PC-3 (cell line): Measurements from ENCODE around the gene JMJD7. TPM values are rescaled to one million over a fixed set of nuclear protein-coding genes. Genes with fewer than 3 reads are reported as not detected.

Experiments
- ATAC-seq: fragments of 200-7000 bp; cut with Tn5 transposase; 2 replicates; pipeline ENCODE4 v1.9.1; 2020; ENCODE audit warnings: mild to moderate bottlenecking, moderate library complexity
- BruUV-seq: library from RNA; stranded (reverse); fragments of 400-500 nt; replicated peaks from 2 replicates; lab custom pipeline; 2021; lab: Mats Ljungman, UMichigan
- CTCF ChIA-PET: fragments of 300-600 bp; sonication (Branson Sonifier 250); formaldehyde crosslinking; loops from one replicate; lab custom pipeline; 2022; ENCODE audit warnings: antibody characterized with exemption; lab: Charles Lee
- POLR2A ChIA-PET: fragments of 300-600 bp; sonication (Branson Sonifier 250); formaldehyde crosslinking; loops from one replicate; lab custom pipeline; 2022; ENCODE audit warnings: antibody characterized with exemption; ENCODE audit not compliant: unreplicated experiment; lab: Charles Lee
- DNase-seq: peaks from one replicate; pipeline ENCODE4 v3.0.0-alpha.2; 2015
- H2AFZ ChIP-seq: fragments of 300-600 bp; sonication (generic); 2 replicates; pipeline ENCODE4 v1.6.0; 2016; ENCODE audit warnings: antibody characterized with exemption, low read length
- H3F3A ChIP-seq: fragments of 300-600 bp; sonication (generic); one replicate; pipeline ENCODE4 v1.6.0; 2017; ENCODE audit warnings: antibody characterized with exemption, low read length, control low read depth, mild to moderate bottlenecking; ENCODE audit not compliant: unreplicated experiment
- H3K27ac ChIP-seq: fragments of 300-600 bp; sonication (generic); 2 replicates; pipeline ENCODE4 v1.5.1; 2016; ENCODE audit warnings: mild to moderate bottlenecking, low read length
- H3K27me3 ChIP-seq: fragments of 300-600 bp; sonication (generic); 2 replicates; pipeline ENCODE4 v1.6.1; 2016; ENCODE audit warnings: low read length, mixed read lengths
- H3K36me3 ChIP-seq: fragments of 300-600 bp; sonication (generic); 2 replicates; pipeline ENCODE4 v1.6.1; 2016; ENCODE audit warnings: low read depth, mixed run types, low read length, mixed read lengths
- H3K4me1 ChIP-seq: fragments of 300-600 bp; sonication (generic); 2 replicates; pipeline ENCODE4 v1.5.1; 2016; ENCODE audit warnings: low read length; ENCODE audit not compliant: insufficient read depth
- H3K4me2 ChIP-seq: fragments of 300-600 bp; sonication (generic); 2 replicates; pipeline ENCODE4 v1.6.0; 2016; ENCODE audit warnings: low read length
- H3K4me3 ChIP-seq: fragments of 300-600 bp; sonication (generic); 2 replicates; pipeline ENCODE4 v1.5.1; 2016; ENCODE audit warnings: mild to moderate bottlenecking, low read length, mixed read lengths
- H3K79me2 ChIP-seq: fragments of 300-600 bp; sonication (generic); 2 replicates; pipeline ENCODE4 v1.6.1; 2017; ENCODE audit warnings: low read length, mixed read lengths
- H3K9ac ChIP-seq: fragments of 300-600 bp; sonication (generic); 2 replicates; pipeline ENCODE4 v1.6.0; 2016; ENCODE audit warnings: mild to moderate bottlenecking, low read length
- H3K9me2 ChIP-seq: fragments of 300-600 bp; sonication (generic); replicated peaks from 2 replicates; pipeline ENCODE4 v1.6.1; 2016; ENCODE audit warnings: mixed run types, low read length, mixed read lengths
- H3K9me3 ChIP-seq: fragments of 300-600 bp; sonication (generic); 2 replicates; pipeline ENCODE4 v1.6.1; 2016; ENCODE audit warnings: low read length, mixed read lengths
- H4K20me1 ChIP-seq: fragments of 300-600 bp; sonication (generic); 2 replicates; pipeline ENCODE4 v1.6.1; 2016; ENCODE audit warnings: low read length, mixed read lengths
- CTCF ChIP-seq: fragments of 300-600 bp; sonication (generic); conservative IDR thresholded peaks from 2 replicates; pipeline ENCODE4 v1.5.1; 2017; ENCODE audit warnings: antibody characterized with exemption, low read depth, mild to moderate bottlenecking, low read length
- EZH2 ChIP-seq: fragments of 300-600 bp; sonication (generic); IDR thresholded peaks from one replicate; pipeline ENCODE4 v1.6.1; 2017; ENCODE audit warnings: antibody characterized with exemption, mild to moderate bottlenecking, low read length; ENCODE audit not compliant: unreplicated experiment
- EZH2phosphoT487 ChIP-seq: fragments of 300-600 bp; sonication (generic); IDR thresholded peaks from 2 replicates; pipeline ENCODE4 v1.6.1; 2018; ENCODE audit warnings: mild to moderate bottlenecking, antibody characterized with exemption, low read length, borderline replicate concordance
- intact Hi-C: fragments of 100-400 bp; cut with micrococcal nuclease; formaldehyde crosslinking; loops from 2 replicates; pipeline ENCODE4 v1.9.0; 2023
- total RNA-seq: library from RNA; depleted of rRNA; stranded (reverse); fragments of >200 nt; gene quantifications from 2 replicates; pipeline ENCODE4 v1.2.3, GENCODE V29; 2014

JMJD7 gene
- total RNA-seq, 1 experiment from 2014 or later, result 13.7 TPM

DNA sequence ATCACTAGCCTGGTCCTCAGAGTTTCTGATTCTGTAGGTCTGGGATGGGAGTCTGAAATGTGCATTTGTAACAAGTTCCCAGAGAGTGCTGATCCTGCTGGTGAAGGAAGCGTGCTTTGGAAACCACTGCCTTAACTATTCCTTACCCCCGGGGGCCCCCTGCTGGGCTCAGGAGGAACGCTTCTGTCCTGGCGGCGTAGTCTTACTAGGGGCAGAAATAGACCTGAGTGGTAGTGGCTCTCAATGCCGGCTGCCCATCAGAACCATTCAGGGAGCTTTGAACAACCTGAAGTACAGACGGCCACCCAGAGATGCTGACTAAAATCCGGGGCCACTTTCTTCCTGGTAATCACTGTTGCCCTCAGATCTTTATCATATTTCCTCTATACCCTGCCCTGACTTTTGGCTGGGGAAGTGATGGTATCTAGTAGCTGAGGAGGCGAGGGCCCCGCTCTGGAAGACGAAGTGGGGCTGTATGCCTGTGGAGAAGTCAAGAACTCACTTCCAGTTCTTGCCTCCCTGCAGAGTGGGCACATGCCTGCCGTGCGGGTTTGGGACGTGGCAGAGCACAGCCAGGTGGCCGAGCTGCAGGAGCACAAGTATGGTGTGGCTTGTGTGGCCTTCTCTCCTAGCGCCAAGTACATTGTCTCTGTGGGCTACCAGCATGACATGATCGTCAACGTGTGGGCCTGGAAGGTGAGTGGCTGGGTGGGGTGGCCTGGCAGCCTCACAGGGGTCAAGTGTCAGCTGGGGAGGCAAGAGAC is 16.3 kb upstream of the JMJD7 start:
- TF ChIP-seq EZH2, result no peak
- peak; percentile 94 for TF ChIP-seq CTCF
- CTCF ChIA-PET, result interaction anchor here (0.7 to 4.0 kb wide), 2 partner anchors 38 to 41 kb away, joined by 3 to 76 read pairs; partner anchors contain the start of gene MAPKBP1
- intact Hi-C loops, result loop anchor here (1.0 to 5.0 kb wide), 3 partner anchors 39 to 209 kb away; no protein-coding TSS in a partner anchor
- no peaks in the 10 kb centered on the region for H3K79me2 ChIP-seq
- H3K36me3 ChIP-seq, result peaks cover 18% of the 10 kb centered on the region
- no peaks in the 10 kb centered on the region for H3F3A ChIP-seq
- no peak overlapping the region for H3K9ac ChIP-seq
- no peaks in the 10 kb centered on the region for H3K27me3 ChIP-seq
- H2AFZ ChIP-seq, result no peak overlapping the region
- H3K27ac ChIP-seq, result no peak overlapping the region
- DNase-seq (peak; percentile 89), ATAC-seq (peak; percentile 96)
- no peaks in the 10 kb centered on the region for H4K20me1 ChIP-seq
- POLR2A ChIA-PET, result interaction anchor here (0.5 kb wide), 1 partner anchor 52 kb away, joined by 4 read pairs; no protein-coding TSS in a partner anchor
- H3K4me2 ChIP-seq, result no peak overlapping the region
- H3K4me1 ChIP-seq, result peaks cover 14% of the 10 kb centered on the region
- H3K9me3 ChIP-seq, result no peaks in the 10 kb centered on the region
- H3K4me3 ChIP-seq, result no peak overlapping the region
- BruUV-seq, result no TSS peak
- no peaks in the 10 kb centered on the region for H3K9me2 ChIP-seq

- CTCF ChIA-PET, result interaction anchor here (2.0 kb wide), 1 partner anchor 38 kb away, joined by 5 read pairs; the partner anchor contains the start of gene MAPKBP1
- peaks cover 12% of the 10 kb centered on the region for H3K4me1 ChIP-seq
- POLR2A ChIA-PET, result no interaction called here
- no peak for ATAC-seq
- no peak for DNase-seq
- no peaks in the 10 kb centered on the region for H3F3A ChIP-seq
- H3K9me3 ChIP-seq, result no peaks in the 10 kb centered on the region
- H3K4me3 ChIP-seq, result no peak overlapping the region
- no peak overlapping the region for H3K27ac ChIP-seq
- intact Hi-C loops, result loop anchor here (5.0 kb wide), 1 partner anchor 211 kb away; no protein-coding TSS in a partner anchor
- no peak overlapping the region for H3K9ac ChIP-seq
- H3K79me2 ChIP-seq, result no peaks in the 10 kb centered on the region
- H3K4me2 ChIP-seq, result no peak overlapping the region
- TF ChIP-seq EZH2phosphoT487 (no peak), EZH2 (no peak), CTCF (no peak)
- H3K27me3 ChIP-seq, result no peaks in the 10 kb centered on the region
- H3K9me2 ChIP-seq, result no peaks in the 10 kb centered on the region
- no TSS peak for BruUV-seq
- H3K36me3 ChIP-seq, result peaks cover 24% of the 10 kb centered on the region
- no peaks in the 10 kb centered on the region for H4K20me1 ChIP-seq
- no peak overlapping the region for H2AFZ ChIP-seq
Measured at GRCh38 chr15:41812820-41813375, 15.0 kb upstream of the JMJD7 start.
